GM19099 (cell line): Measurements from ENCODE around the gene TP73.

ENCODE experiments used
- POLR2A ChIP-seq: IDR thresholded peaks from 3 replicates; pipeline ENCODE4 v1.6.1; 2011; ENCODE audit warnings: low read depth; ENCODE audit not compliant: insufficient read length; ENCODE audit errors: extremely low read depth

TP73 gene

DNA sequence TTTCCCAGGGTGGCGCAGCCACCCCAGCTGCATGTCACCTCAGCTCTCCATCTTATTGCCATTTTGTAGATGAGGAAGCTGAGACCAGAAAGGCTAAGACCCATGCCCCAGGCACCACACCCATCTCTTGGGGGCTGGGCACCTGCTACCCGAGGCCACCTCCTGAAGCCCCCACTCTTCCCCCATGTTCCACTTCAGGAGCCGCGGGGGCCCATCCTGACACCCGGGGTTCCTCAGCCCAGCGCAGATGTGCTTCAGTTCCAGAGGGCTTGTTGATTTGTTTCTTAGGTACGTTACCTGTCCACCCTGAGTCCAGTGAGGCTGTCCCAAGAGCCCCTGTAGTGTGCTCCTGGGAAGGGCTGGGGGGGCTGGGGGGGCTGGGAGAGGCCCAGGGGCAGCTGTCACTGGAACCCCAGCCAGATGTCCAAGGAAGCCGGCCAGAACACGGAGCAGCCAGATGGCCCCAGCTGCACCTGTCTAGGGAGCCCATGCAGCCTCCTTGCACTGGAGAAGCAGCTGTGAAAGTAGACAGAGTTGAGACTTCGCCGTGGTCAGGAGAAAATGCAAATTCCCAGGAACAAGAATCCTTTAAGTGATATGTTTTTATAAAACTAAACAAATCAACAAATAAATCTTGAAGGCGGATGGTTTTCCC is 82.8 kb downstream of the TP73 start:
- TF ChIP-seq POLR2A = no peak

- TF ChIP-seq POLR2A = no peak
These were observed 83.4 kb downstream of the TP73 start for GRCh38 chr1:3735688-3736087.

DNA sequence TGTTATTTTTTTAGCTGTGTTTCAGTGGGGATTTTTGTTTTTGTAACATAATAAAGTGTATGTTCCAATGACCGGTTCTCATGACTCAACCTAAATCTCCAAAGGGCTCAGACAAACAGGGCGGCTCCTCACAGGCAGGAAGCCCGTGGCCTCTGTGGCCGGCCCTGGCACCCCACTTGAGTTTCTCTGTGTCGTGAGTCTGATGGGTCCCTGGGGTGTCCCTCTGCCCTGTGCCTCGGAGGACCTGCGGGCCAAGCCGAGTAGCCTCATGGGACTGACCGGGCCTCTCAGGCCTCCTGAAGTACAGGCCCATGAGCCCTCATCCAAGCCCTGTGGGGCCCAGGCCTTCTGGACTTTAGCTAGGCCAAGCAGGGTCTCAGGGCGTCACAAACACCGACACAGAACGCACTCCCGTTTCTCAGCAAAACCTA is 83.8 kb downstream of the TP73 start:
- no peak for TF ChIP-seq POLR2A

DNA sequence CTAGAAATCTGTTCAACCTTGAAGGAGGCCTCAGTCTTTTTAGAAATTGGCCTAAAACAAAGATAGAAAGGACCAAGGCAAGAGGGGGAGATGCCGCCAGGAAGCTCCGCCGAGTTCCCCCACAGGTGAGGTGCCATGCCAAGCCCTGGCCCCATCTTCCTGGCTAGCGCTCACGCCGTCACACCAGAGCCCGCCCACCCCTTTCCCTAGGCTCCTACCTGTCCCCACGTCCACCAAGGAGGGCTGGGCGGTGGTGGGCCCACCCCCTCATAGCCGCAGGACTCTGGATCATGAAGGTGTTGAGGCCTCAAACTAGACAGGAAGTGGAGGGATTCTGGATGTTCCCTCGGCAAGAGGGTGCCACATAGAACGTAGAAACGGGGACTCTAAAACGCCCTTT is 84.4 kb downstream of the TP73 start:
- TF ChIP-seq POLR2A = no peak

- no peak for TF ChIP-seq POLR2A
These were observed 86.6 kb downstream of the TP73 start for GRCh38 chr1:3738943-3739342.

GRCh38 chr1:3740042-3740441 is 87.7 kb downstream of the TP73 start:
- no peak for TF ChIP-seq POLR2A

- TF ChIP-seq POLR2A = no peak
These were observed 88.4 kb downstream of the TP73 start for GRCh38 chr1:3740752-3741151.

DNA sequence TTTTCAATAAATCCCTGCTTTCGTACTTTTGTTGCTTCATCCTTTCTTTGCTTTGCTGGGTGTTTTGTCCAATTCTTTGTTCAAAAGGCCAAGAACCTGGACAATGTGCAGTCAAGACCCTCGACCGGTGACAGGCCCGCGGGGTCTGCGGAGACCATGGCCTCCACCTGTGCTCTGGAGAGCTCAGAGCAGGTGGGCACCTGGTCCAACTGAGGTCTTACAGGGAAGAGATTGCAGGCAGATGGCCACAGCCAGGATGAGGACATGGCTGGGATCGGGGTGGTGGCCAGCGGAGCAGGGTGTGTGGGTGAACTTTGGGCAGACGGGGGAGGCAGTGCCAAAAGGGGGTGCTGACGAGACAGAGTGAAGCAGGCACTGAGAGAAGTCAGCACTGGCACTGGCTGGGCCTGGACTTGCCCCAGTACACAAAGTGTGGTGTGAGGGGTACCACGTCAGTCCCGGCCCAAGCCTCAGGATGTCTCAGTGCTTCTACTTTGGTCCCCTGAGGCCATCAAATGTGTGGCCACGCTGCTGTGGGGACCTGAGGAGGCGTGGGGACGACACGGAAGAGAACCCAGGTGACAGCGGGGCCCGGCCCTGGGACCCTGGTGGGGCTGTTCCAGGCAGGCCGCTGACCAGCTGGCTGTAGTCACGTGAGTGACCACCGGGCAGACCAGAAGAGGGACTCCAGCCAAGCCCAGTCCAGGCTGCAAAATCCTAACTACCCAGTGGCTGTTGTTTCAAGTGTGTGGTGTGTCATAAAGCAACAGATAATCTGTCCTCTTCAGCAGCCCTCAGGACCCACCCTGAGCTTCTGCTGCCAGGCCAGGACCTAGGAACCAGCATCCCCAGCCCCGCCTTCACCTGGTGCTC is 89.5 kb downstream of the TP73 start:
- TF ChIP-seq POLR2A = no peak

DNA sequence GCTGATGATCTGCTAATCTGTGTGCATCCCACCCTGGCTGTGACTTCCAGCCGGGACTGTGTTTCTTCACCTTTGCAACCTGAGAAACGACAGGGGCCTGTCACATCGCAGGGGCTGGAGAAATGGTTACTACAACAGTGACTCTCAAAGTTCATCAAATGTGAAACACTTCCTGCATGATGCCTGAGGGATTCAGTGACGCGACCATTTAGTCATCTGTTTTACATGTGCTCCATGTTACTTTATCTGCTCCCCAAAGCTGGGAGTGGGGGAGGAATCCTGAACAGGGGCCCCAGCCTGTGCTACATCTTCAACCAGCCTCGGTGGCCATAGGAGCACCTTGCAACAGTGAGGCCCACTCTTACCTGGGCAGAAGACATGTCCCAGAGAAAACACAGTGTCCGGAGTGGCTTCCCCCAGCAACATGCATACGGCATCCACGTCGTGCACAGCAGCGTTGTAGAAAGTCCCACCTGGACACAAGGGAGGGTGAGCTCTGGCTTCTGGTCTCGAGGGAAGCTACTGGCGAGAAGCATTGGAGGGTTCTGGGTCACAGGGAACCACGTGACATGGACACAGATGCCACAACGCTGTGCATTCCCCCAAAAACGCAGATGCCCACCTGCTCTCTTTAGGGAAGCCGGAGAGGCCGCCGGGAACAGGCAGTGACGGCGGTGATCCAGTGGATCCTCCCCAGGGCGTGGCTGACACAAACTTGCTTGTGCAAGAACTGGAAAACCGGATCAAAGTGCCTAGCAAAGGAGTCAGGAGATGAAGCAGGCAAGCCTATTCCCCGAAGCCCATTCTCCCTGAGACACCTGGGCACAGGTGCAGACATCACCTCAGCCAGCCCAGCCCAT is 90.4 kb downstream of the TP73 start:
- TF ChIP-seq POLR2A = no peak

DNA sequence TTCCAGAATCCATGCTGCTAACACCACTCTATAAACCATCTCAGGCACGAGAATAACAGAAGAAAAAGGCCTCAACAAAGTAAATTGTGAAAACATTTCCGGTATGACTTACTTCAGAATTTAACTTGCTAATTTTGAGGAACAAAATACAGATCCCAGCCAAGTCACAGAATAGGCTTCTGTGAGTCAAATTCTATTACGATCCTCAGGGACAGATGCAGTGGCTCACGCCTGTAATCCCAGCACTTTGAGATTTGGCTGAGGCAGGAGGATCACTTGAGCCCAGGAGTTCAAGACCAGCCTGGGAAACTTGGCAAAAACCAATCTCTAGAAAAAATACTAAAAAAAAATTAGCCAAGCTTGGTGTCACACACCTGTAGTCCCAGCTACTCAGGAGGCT is 91.1 kb downstream of the TP73 start:
- no peak for TF ChIP-seq POLR2A

GRCh38 chr1:3743826-3744225 is 91.5 kb downstream of the TP73 start:
- no peak for TF ChIP-seq POLR2A

- TF ChIP-seq POLR2A = no peak
These were observed 92.3 kb downstream of the TP73 start for GRCh38 chr1:3744646-3745045.

DNA sequence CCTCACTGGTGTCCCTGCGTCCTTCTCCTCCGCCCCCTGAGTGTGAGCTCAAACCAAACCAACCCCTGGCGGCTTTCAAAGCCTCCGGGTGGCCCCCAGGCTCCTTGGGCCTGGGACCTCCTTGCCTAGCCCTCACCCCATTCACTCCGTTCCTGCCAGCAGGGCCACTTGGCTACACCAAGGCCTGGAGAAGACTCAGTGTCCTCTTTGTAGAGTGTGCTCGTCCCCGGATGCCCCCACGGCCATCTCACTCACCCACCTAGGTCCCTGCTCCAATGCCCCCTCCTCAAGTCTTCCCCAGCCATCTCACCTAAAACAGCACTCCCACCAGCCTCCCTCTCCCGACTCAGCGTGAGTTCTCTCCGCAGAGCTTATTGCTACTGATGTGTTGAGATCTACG is 92.8 kb downstream of the TP73 start:
- no peak for TF ChIP-seq POLR2A

DNA sequence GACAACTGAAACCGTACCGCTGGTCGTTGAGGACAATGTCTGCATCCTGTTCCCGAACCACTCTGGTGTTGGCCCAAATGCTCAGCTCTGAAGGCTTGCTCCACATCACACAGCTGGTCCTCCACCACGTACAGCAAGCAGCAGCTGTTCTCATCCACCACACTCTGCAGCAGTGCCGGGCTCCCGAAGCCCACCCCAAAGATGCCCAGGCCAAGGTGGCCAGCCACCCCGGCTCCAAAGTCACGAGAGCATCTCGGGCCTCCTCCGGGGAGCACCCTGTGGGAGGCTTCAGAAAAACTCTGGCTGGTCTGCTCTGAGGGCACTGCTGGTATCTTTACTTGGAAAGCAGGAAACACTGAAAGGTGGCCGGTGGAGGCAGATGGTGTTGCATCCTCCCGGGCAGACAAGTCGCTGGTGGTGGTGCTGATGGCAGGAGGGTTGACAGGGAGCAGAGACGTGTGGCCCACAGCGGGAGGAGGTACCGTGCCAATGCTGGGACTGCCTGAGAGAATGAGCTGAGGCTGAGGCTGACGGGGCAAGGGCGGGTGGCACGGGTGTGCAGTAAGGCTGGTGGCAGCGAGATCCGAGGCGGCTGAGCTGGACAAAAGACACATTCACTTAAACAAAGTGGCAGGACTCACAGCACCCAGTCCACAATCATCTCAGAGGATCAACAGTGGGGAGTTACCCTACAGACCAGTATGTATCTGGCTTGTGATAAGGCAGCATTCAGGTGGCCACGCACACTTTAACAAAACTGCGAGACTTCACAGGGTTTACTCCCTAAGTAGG is 93.5 kb downstream of the TP73 start:
- no peak for TF ChIP-seq POLR2A
